Endothelial cell of umbilical vein (primary cell): ENCODE data around the gene KANSL1. TPM values are rescaled to one million over a fixed set of nuclear protein-coding genes. Genes with fewer than 3 reads are reported as not detected.
A peak's percentile ranks its signal among the peaks of the same experiment; 100 is the strongest.

Source experiments
- BruUV-seq: library from RNA; stranded (reverse); fragments of 400-500 nt; replicated peaks from 2 replicates; lab custom pipeline; 2021; lab: Mats Ljungman, UMichigan
- CTCF ChIA-PET: fragments of 300-600, 350-600 bp; sonication (Branson Sonifier 250); formaldehyde crosslinking; loops from one replicate; lab custom pipeline; 2021; ENCODE audit warnings: antibody characterized with exemption, inconsistent platforms; lab: Charles Lee
- POLR2A ChIA-PET: fragments of 300-600, 350-600 bp; sonication (Branson Sonifier 250); formaldehyde crosslinking; loops from one replicate; lab custom pipeline; 2021; ENCODE audit warnings: antibody characterized with exemption, inconsistent platforms; lab: Charles Lee
- DNase-seq: peaks from one replicate; pipeline ENCODE4 v3.0.0-alpha.2; 2011; ENCODE audit warnings: low read depth, low spot score
- FAIRE-seq: peaks from 2 replicates; lab custom pipeline; 2011; peaks lifted over from hg19 to GRCh38; lab: Jason Lieb, UNC
- H2AFZ ChIP-seq: 2 replicates; pipeline ENCODE4 v1.6.0; 2012; ENCODE audit warnings: low read depth, low read length, control low read depth, inconsistent platforms
- H3K27ac ChIP-seq: 2 replicates; pipeline ENCODE4 v1.5.1; 2011; ENCODE audit warnings: low read depth, mild to moderate bottlenecking, control low read depth, low read length, moderate library complexity; ENCODE audit not compliant: insufficient read depth
- H3K27me3 ChIP-seq, 2 experiments: 2 replicates each; pipeline versions ENCODE4 v1.6.0 to v1.6.1; 2011; ENCODE audit warnings: low read length in 2 of 2, mixed read lengths in 1 of 2; ENCODE audit not compliant: control insufficient read depth in 2 of 2, insufficient read depth in 2 of 2
- H3K36me3 ChIP-seq, 2 experiments: 2 replicates in 1 of 2; 3 replicates in 1 of 2; pipeline ENCODE4 v1.5.1; 2011; ENCODE audit warnings: low read length in 2 of 2, mild to moderate bottlenecking in 1 of 2, moderate library complexity in 1 of 2; ENCODE audit not compliant: control insufficient read depth in 2 of 2, insufficient read depth in 2 of 2; ENCODE audit errors: extremely low read depth in 1 of 2
- H3K4me1 ChIP-seq: 3 replicates; pipeline ENCODE4 v1.5.1; 2011; ENCODE audit warnings: mild to moderate bottlenecking, low read length; ENCODE audit not compliant: control insufficient read depth, insufficient read depth; ENCODE audit errors: extremely low read depth
- H3K4me2 ChIP-seq: 2 replicates; pipeline ENCODE4 v1.6.1; 2011; ENCODE audit warnings: low read length, control low read depth, mixed read lengths; ENCODE audit not compliant: insufficient read depth
- H3K4me3 ChIP-seq, 3 experiments: fragments of 200-600 bp in 1 of 3; sonication (generic), shearing (Covaris generic) in 1 of 3; replicated peaks in 1 of 3; 2 replicates each; pipeline ENCODE4 v1.5.1; 2011 to 2016; ENCODE audit warnings: control low read depth in 3 of 3, low read length in 3 of 3, mild to moderate bottlenecking in 2 of 3, inconsistent platforms in 1 of 3, low read depth in 1 of 3, moderate library complexity in 1 of 3; ENCODE audit not compliant: insufficient read depth in 1 of 3
- H3K79me2 ChIP-seq: 2 replicates; pipeline ENCODE4 v1.6.0; 2012; ENCODE audit warnings: low read length, inconsistent platforms; ENCODE audit not compliant: control insufficient read depth, insufficient read depth
- H3K9ac ChIP-seq: replicated peaks from 2 replicates; pipeline ENCODE3; 2011; ENCODE audit warnings: low read length, control low read depth; ENCODE audit not compliant: insufficient read depth; ENCODE audit errors: extremely low read depth
- H3K9me1 ChIP-seq: replicated peaks from 3 replicates; pipeline ENCODE4 v1.6.0; 2011; ENCODE audit warnings: mild to moderate bottlenecking, low read length; ENCODE audit not compliant: control insufficient read depth, insufficient read depth; ENCODE audit errors: extremely low read depth
- H3K9me3 ChIP-seq: replicated peaks from 2 replicates; pipeline ENCODE4 v1.5.1; 2012; ENCODE audit warnings: low read length, inconsistent platforms; ENCODE audit not compliant: control insufficient read depth, insufficient read depth
- H4K20me1 ChIP-seq: replicated peaks from 2 replicates; pipeline ENCODE3; 2011; ENCODE audit warnings: mild to moderate bottlenecking, low read length; ENCODE audit not compliant: control insufficient read depth, insufficient read depth; ENCODE audit errors: extremely low read depth
- CTCF ChIP-seq, 2 donors: IDR thresholded peaks; 1 replicate in 1 of 2; 2 replicates in 1 of 2; pipeline ENCODE4 v1.5.1; 2011; ENCODE audit warnings: low read length in 2 of 2, mild to moderate bottlenecking in 2 of 2, moderate library complexity in 2 of 2, control low read depth in 1 of 2, inconsistent platforms in 1 of 2, low read depth in 1 of 2; ENCODE audit not compliant: insufficient read depth in 1 of 2; ENCODE audit errors: extremely low read depth in 1 of 2
- EZH2 ChIP-seq: IDR thresholded peaks from 2 replicates; pipeline ENCODE4 v1.6.1; 2012; ENCODE audit warnings: borderline replicate concordance, low read depth, mild to moderate bottlenecking, moderate library complexity, low read length, inconsistent platforms; ENCODE audit not compliant: severe bottlenecking
- FOS ChIP-seq: IDR thresholded peaks from 2 replicates; pipeline ENCODE4 v1.6.1; 2011; ENCODE audit warnings: mild to moderate bottlenecking, low read length, moderate library complexity, borderline replicate concordance; ENCODE audit not compliant: insufficient read depth
- GATA2 ChIP-seq: IDR thresholded peaks from 2 replicates; pipeline ENCODE4 v1.7.0; 2011; ENCODE audit warnings: low read depth, mild to moderate bottlenecking, moderate library complexity, mixed read lengths, low read length; ENCODE audit not compliant: insufficient read length, insufficient read depth
- JUN ChIP-seq: IDR thresholded peaks from 2 replicates; pipeline ENCODE4 v1.6.1; 2011; ENCODE audit warnings: borderline replicate concordance, low read depth; ENCODE audit not compliant: insufficient read length, insufficient read depth
- MAX ChIP-seq: IDR thresholded peaks from 2 replicates; pipeline ENCODE4 v1.6.1; 2011; ENCODE audit not compliant: insufficient read depth, insufficient read length
- MYC ChIP-seq: IDR thresholded peaks from one replicate; pipeline ENCODE4 v1.6.1; 2011; ENCODE audit warnings: mild to moderate bottlenecking, low read depth, low read length
- POLR2A ChIP-seq: IDR thresholded peaks from 2 replicates; pipeline ENCODE4 v1.6.1; 2012; ENCODE audit warnings: low read depth, mild to moderate bottlenecking, control low read depth, low read length
- POLR2AphosphoS5 ChIP-seq: IDR thresholded peaks from 2 replicates; pipeline ENCODE4 v1.6.1; 2012; ENCODE audit warnings: low read depth, mild to moderate bottlenecking, control low read depth, low read length, moderate library complexity; ENCODE audit not compliant: insufficient read depth
- dilution Hi-C: fragments of 300-500 bp; cut with MboI; formaldehyde crosslinking; loops from one replicate; pipeline ENCODE4 v1.15.0; 2019; ENCODE audit warnings: low sequenced_read_pairs; ENCODE audit not compliant: extremely low pct_ligation_motif_present
- intact Hi-C: fragments of 100-400 bp; cut with micrococcal nuclease; formaldehyde crosslinking; loops from one replicate; pipeline ENCODE4 v1.10.0; 2022
- polyA plus RNA-seq, 4 experiments: library from polyadenylated mRNA; depleted of rRNA in 3 of 4; stranded (reverse) in 3 of 4; unstranded in 1 of 4; fragments of >200 nt; gene quantifications; 2 replicates each; pipeline versions ENCODE4 v1.2.1 to v1.2.3, GENCODE V29; 2011 to 2012; ENCODE audit warnings: missing spikeins in 1 of 4
- total RNA-seq: library from RNA; stranded (reverse); gene quantifications from 2 replicates; pipeline ENCODE4 v1.2.3, GENCODE V29; 2021

Gene KANSL1
- total and polyA plus RNA-seq, 2 donors (not counting 3 experiments of a cell fraction or from before 2014, with no cell fraction given), result 29.1 to 74.0 TPM

GRCh38 chr17:46057366-46057765 lies 135.9 kb downstream of the KANSL1 start:
- H3K36me3 ChIP-seq, result peaks cover 2% of the 10 kb centered on the region in 2 experiments
- TF ChIP-seq JUN, result no peak
- TF ChIP-seq POLR2AphosphoS5, result no peak
- no peak for TF ChIP-seq EZH2
- no peak for TF ChIP-seq CTCF (IDR thresholded peaks at IDR 0.05; ENCODE audit: extremely low read depth in 1 of 2, insufficient read depth in 1 of 2, low read depth in 1 of 2, low read length in 2 of 2)
- no peak for TF ChIP-seq MAX
- TF ChIP-seq MYC, result no peak
- TF ChIP-seq FOS, result no peak
- no peak for TF ChIP-seq GATA2
- TF ChIP-seq POLR2A, result no peak
- no peak overlapping the region for H3K4me3 ChIP-seq
- no peak overlapping the region for H2AFZ ChIP-seq
- H3K27me3 ChIP-seq, result no peaks in the 10 kb centered on the region
- H4K20me1 ChIP-seq, result no peaks in the 10 kb centered on the region
- no TSS peak for BruUV-seq
- intact Hi-C loops (loop anchor here (1.0 to 5.0 kb wide), 2 partner anchors 50 to 135 kb away; no protein-coding TSS in a partner anchor), dilution Hi-C loops (no loop called here)
- H3K9ac ChIP-seq, result peak overlapping the region; percentile 12
- H3K9me1 ChIP-seq, result no peaks in the 10 kb centered on the region
- ChIA-PET CTCF (interaction anchor here (0.6 to 4.9 kb wide), 16 partner anchors 10 to 898 kb away, joined by 3 to 98 read pairs (median 4); partner anchors contain the start of gene KANSL1), POLR2A (no interaction called here)
- peak overlapping the region; percentile 87 for H3K27ac ChIP-seq
- DNase-seq (no peak), FAIRE-seq (peak; percentile 48)
- peak overlapping the region; percentile 28 for H3K4me2 ChIP-seq
- H3K4me1 ChIP-seq, result peaks cover 22% of the 10 kb centered on the region
- H3K9me3 ChIP-seq, result no peaks in the 10 kb centered on the region
- peaks cover 20% of the 10 kb centered on the region for H3K79me2 ChIP-seq
